ENCODE data around the gene ACADVL.

GRCh38 chr17:7204336-7204735 is 15.4 kb upstream of the ACADVL start:
- TF ChIP-seq CTCF (IDR thresholded peaks at IDR 0.05) (no peak), POLR2A (IDR thresholded peaks at IDR 0.05) (no peak), EP300 (IDR thresholded peaks at IDR 0.05) (no peak)
